Calu3 (cell line): ENCODE measurements around the gene PODN. TPM values are rescaled to one million over a fixed set of nuclear protein-coding genes. Genes with fewer than 3 reads are reported as not detected.

ENCODE experiments used
- BruUV-seq: library from RNA; stranded (reverse); fragments of 400-500 nt; replicated peaks from 2 replicates; lab custom pipeline; 2021; lab: Mats Ljungman, UMichigan
- CTCF ChIA-PET: fragments of 300-600 bp; sonication (Branson Sonifier 250); formaldehyde crosslinking; loops from one replicate; lab custom pipeline; 2022; ENCODE audit warnings: antibody characterized with exemption; lab: Charles Lee
- DNase-seq: peaks from one replicate; pipeline ENCODE4 v3.0.0; 2022
- H3K27ac Mint-ChIP-seq: one replicate; pipeline ENCODE4 v1.8.0; 2022; ENCODE audit warnings: mixed read lengths; ENCODE audit not compliant: unreplicated experiment
- H3K27me3 Mint-ChIP-seq: one replicate; pipeline ENCODE4 v1.8.0; 2022; ENCODE audit warnings: mixed read lengths; ENCODE audit not compliant: unreplicated experiment
- H3K36me3 Mint-ChIP-seq: one replicate; pipeline ENCODE4 v1.8.0; 2022; ENCODE audit warnings: mild to moderate bottlenecking, moderate library complexity, mixed read lengths; ENCODE audit not compliant: insufficient read depth, unreplicated experiment
- H3K4me1 Mint-ChIP-seq: one replicate; pipeline ENCODE4 v1.8.0; 2022; ENCODE audit warnings: mild to moderate bottlenecking, low read depth, mixed read lengths; ENCODE audit not compliant: unreplicated experiment
- H3K4me3 Mint-ChIP-seq: one replicate; pipeline ENCODE4 v1.8.0; 2022; ENCODE audit warnings: mild to moderate bottlenecking, low read depth, moderate library complexity, mixed read lengths; ENCODE audit not compliant: unreplicated experiment
- H3K9me3 Mint-ChIP-seq: one replicate; pipeline ENCODE4 v1.8.0; 2022; ENCODE audit warnings: low read depth, mixed read lengths; ENCODE audit not compliant: unreplicated experiment
- intact Hi-C: fragments of 100-400 bp; cut with micrococcal nuclease; formaldehyde crosslinking; loops from one replicate; pipeline ENCODE4 v1.10.0; 2022; ENCODE audit not compliant: unreplicated experiment
- total RNA-seq: library from RNA; stranded (reverse); gene quantifications from 2 replicates; pipeline ENCODE4 v1.2.3, GENCODE V29; 2022
- TF ChIP-seq, protein P1 (sequence below): fragments of 200-600 bp; IDR thresholded peaks from one replicate; pipeline ENCODE4 v1.8.0; 2022; ENCODE audit warnings: antibody characterized with exemption; ENCODE audit not compliant: unreplicated experiment

The PODN gene
- total RNA-seq, 1 experiment from 2014 or later, result not detected

DNA sequence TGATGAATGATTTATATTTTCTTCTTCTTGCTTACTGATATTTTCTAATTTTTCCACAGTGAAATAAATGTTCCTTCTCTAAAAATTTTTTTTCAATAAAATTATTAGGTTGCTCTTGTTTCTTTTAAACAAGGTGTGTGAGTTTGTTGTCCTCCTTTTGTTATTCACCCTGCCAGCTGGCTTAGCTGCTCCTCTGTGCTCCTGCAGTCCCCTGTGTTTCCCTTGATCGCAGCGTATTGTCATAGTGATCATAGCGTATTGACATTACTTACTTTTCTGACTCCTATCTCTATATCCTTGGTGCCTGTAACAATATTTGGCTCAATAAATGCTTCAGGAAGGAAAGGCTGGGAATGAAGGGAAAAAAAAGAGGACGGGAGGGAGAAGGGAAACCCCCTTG, 24.9 kb upstream of the PODN start:
- H3K36me3 Mint-ChIP-seq, result no peaks in the 10 kb centered on the region
- DNase-seq, result no peak
- H3K9me3 Mint-ChIP-seq, result no peaks in the 10 kb centered on the region
- no peak overlapping the region for H3K4me3 Mint-ChIP-seq
- no peaks in the 10 kb centered on the region for H3K4me1 Mint-ChIP-seq
- TF ChIP-seq, protein P1, sequence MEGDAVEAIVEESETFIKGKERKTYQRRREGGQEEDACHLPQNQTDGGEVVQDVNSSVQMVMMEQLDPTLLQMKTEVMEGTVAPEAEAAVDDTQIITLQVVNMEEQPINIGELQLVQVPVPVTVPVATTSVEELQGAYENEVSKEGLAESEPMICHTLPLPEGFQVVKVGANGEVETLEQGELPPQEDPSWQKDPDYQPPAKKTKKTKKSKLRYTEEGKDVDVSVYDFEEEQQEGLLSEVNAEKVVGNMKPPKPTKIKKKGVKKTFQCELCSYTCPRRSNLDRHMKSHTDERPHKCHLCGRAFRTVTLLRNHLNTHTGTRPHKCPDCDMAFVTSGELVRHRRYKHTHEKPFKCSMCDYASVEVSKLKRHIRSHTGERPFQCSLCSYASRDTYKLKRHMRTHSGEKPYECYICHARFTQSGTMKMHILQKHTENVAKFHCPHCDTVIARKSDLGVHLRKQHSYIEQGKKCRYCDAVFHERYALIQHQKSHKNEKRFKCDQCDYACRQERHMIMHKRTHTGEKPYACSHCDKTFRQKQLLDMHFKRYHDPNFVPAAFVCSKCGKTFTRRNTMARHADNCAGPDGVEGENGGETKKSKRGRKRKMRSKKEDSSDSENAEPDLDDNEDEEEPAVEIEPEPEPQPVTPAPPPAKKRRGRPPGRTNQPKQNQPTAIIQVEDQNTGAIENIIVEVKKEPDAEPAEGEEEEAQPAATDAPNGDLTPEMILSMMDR, result no peak
- CTCF ChIA-PET, result interaction anchor here (0.8 kb wide), 1 partner anchor 349 kb away, joined by 5 read pairs; no protein-coding TSS in a partner anchor
- no peak overlapping the region for H3K27ac Mint-ChIP-seq
- intact Hi-C loops, result no loop called here
- BruUV-seq, result no TSS peak
- no peaks in the 10 kb centered on the region for H3K27me3 Mint-ChIP-seq

DNA sequence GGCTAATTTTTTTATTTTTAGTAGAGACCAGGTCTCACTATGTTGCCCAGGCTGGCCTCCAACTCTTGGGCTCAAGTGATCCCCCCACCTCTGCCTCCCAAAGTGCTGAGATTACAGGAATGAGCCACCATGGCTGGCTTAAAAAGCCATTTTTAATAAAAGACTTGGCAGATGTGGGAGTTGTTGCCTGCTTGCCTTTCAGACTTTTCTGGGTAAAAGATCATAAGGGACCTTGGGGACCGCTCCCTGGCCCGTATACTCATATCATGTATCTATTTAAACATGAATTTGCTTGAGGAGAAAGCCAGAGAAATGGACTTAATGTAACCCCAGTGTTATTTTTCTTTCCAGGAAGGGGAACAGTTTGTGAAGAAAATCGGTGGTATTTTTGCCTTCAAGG, 23.4 kb upstream of the PODN start:
- CTCF ChIA-PET, result no interaction called here
- no peaks in the 10 kb centered on the region for H3K4me1 Mint-ChIP-seq
- no peak for DNase-seq
- TF ChIP-seq, protein P1, result no peak
- intact Hi-C loops, result no loop called here
- BruUV-seq, result no TSS peak
- no peaks in the 10 kb centered on the region for H3K9me3 Mint-ChIP-seq
- no peaks in the 10 kb centered on the region for H3K36me3 Mint-ChIP-seq
- H3K27me3 Mint-ChIP-seq, result no peaks in the 10 kb centered on the region
- H3K27ac Mint-ChIP-seq, result no peak overlapping the region
- H3K4me3 Mint-ChIP-seq, result no peak overlapping the region

DNA sequence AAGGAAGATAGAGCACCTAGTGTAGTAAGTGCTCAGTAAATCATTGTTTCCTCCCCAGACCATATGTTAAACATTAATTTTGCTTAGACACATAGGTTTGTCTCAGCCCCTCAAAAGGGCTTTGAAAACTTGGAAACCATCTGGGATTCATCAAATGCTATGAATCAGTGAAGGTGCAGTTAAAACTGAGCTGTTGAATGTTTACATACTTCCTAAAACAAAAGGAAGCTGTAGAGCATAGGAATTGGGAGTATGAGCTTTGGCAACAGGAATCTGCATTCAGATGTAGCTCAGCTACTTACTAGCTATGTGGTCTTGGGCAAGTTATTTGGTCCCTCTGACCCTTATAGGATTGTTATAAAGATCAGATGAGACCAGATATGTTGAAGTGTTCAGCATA, 18.7 kb upstream of the PODN start:
- CTCF ChIA-PET, result interaction anchor here (0.6 kb wide), 1 partner anchor 530 kb away, joined by 4 read pairs; no protein-coding TSS in a partner anchor
- peaks cover 10% of the 10 kb centered on the region for H3K4me1 Mint-ChIP-seq
- intact Hi-C loops, result no loop called here
- DNase-seq, result no peak
- no TSS peak for BruUV-seq
- no peak overlapping the region for H3K27ac Mint-ChIP-seq
- H3K36me3 Mint-ChIP-seq, result no peaks in the 10 kb centered on the region
- no peak overlapping the region for H3K4me3 Mint-ChIP-seq
- no peaks in the 10 kb centered on the region for H3K27me3 Mint-ChIP-seq
- no peaks in the 10 kb centered on the region for H3K9me3 Mint-ChIP-seq
- TF ChIP-seq, protein P1, result no peak

DNA sequence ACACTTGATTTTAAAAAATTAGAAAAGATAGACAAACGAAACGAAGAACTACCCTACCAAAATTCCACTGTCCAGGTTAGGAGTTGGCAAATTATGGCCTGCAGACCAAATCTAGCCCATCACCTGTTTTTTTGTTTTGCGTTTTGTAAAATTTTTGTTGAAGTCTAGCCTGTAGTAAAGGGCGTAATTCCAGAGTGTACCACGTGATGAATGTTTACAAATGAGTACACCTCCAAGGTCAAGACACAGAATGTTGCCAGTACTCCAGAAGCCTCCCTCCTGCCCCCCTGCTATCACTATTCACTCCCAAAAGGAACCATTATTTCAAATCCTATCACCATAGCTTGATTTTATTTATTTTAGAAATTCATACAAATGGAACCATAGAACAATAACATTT, 17.1 kb upstream of the PODN start:
- H3K9me3 Mint-ChIP-seq, result no peaks in the 10 kb centered on the region
- H3K27ac Mint-ChIP-seq, result no peak overlapping the region
- H3K4me1 Mint-ChIP-seq, result peaks cover 12% of the 10 kb centered on the region
- no peaks in the 10 kb centered on the region for H3K27me3 Mint-ChIP-seq
- TF ChIP-seq, protein P1, result no peak
- no peaks in the 10 kb centered on the region for H3K36me3 Mint-ChIP-seq
- no TSS peak for BruUV-seq
- intact Hi-C loops, result no loop called here
- no peak for DNase-seq
- H3K4me3 Mint-ChIP-seq, result no peak overlapping the region
- CTCF ChIA-PET, result no interaction called here
